ENCODE measurements around the gene BRSK2.

Gene BRSK2

DNA sequence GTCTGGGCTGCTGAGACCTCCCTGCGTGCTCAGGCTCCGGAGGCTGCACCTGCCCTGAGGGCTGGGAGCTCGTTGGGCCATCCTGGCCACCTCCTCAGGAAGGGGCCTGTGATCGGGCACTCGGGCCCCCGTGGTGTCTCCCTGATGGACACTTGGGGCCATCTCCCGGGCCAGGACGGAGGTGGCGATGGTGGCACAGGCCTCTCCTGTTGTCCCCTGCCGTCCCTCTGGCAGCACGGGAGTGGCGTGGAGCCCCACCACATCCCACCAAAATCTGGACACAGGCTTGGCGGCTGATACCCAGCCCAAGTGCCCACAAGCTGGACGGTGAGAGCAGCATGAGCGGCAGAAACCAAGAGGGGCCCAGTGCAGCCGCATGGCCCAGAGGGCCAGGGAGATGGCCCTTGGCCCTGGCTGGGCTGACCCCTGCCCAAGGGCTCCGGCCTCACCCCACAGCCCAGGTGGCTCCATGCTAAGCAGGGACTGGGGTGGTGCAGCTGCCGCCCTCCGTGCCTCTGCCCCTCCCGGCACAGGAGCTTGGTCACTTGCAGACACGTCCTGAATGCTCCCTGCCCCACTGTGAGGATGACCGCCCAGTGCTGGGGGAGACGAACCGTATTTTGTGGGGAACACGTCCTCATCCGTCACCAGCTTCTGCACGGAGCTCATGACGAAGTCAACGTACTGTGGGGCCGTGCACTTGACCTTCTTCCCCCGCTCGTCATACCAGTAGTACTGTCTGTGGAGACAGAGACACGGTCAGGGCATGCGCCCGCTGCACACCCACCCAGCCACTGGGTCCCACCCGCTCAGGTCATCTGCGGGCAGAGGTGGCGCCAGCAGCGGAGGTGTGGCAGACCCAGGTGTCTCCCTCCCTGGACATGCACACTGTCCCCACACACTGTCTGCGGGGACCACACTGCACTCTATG is 81.2 kb downstream of the BRSK2 start:
- no peak for DNase-seq

DNA sequence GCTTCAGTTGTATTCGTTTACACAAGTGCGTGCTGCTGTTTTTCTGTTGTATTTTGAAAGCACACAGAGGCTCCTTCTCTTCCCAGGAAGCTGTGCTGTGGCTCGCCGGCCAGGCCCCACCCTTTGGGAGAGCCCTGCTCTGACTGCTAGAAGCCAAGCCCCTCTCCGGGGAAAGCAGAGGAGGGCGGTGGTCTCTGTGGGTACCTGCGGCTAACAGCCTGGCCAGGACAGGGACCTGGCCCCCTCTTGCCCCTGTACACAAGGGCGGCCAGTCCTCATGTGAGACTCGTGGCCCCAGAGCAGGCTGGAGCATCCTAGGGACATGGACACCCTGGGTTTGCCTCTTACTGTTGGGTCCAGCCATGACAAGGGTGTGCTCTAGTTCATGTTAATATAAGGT is 82.0 kb downstream of the BRSK2 start:
- no peak for DNase-seq

DNA sequence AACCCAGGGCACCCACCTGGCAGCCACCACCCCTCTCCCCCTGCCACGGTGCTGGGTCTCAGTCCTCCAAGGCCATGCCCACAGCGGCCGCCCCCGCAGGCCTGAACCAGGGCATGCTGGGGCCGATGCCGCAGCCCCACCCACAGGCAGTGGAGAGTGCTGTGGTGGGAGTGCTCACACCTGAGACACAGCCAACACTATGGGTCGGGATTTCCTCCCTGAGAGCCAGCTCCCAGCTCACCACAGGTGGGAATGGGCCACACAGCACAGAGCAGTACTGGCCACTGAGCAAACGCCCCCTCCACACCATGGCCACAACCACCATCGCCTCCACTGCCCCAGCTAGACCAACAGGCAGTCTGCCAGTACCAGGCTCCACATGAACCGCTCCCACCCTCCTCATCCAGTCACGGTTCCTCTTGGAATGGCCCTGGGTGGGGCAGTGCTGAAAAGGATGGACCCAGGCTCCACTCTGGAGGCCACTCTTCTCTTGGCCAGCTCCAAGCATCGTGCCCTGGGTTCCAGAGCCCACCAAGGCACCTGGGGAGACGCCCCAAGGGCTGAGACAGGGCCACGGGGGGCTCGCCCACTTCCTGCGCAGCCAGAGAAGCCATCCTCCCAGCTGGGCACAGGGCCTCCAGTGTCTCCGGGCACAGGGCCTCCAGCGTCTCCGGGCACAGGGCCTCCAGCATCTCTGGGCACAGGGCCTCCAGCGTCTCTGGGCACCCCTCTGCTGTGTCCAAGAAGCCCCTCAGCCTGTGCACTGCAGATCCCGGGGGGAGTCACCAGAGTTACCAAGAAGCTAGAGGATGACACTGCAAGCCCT is 82.7 kb downstream of the BRSK2 start:
- DNase-seq, result no peak

DNA sequence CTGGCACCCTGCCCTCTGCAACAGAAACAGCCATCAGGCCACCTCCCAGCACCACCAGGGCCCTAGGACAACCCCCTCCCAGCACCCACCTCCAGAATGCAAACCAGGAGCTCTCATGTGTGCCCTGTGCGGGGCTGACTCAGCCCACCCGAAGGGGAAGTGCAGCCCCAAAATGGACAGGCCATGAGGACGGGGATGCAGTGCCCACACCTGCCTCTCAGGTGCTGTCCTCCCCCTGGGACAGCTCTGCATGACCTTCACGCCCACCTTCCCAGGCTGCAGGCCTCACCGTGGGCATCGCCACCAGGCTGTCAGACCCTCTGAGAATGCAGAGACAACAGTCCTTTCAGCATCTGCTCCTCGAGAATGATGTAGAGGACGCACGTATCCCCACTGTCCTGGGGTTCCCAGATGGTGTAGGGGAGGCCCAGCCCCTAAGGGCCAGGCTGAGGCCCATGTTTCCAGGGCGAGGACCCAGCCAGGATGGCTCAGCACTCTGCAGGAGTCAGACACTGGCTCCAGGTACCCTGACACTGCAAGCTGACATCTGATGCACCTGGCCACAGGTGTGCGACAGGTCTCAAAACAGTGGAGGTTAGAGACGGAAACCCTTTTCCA is 83.4 kb downstream of the BRSK2 start:
- no peak for DNase-seq

DNA sequence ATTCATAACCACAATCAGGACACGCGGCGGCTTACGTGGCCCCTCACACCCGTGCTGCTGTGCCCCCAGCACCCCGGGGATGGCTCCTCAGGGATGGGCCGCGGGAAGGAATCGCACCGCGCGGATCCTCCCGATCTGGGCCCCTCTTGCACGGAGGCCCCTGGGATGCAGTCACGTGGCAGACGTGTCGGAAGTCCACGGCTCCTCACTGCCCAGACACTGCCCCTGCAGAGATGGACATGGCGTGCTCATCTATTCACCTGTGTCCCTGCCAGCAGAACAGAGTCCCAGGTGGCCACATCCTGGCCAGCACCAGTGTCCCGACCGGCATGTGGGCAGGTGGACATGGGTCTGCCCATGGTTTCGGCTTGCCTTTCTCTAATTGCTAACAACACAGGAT is 84.1 kb downstream of the BRSK2 start:
- DNase-seq, result no peak

DNA sequence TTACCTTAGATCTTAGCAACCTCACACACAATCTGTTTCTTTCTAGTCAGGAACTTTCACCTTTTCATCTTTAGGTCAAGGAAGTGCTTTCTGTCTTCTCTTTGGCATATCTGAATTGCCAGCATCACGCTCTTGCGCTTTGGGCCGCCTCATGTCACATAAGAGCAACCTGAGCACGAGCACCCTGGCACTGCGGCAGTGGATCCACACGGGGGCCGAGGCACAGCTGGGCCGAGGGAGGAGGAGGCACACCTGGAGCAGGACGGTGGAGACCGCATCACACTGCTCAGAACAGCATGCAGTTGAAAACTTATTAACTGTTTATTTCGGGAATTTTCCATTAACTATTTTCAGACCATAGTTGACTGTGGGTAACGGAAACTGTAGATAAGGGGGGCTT is 86.1 kb downstream of the BRSK2 start:
- no peak for DNase-seq

DNA sequence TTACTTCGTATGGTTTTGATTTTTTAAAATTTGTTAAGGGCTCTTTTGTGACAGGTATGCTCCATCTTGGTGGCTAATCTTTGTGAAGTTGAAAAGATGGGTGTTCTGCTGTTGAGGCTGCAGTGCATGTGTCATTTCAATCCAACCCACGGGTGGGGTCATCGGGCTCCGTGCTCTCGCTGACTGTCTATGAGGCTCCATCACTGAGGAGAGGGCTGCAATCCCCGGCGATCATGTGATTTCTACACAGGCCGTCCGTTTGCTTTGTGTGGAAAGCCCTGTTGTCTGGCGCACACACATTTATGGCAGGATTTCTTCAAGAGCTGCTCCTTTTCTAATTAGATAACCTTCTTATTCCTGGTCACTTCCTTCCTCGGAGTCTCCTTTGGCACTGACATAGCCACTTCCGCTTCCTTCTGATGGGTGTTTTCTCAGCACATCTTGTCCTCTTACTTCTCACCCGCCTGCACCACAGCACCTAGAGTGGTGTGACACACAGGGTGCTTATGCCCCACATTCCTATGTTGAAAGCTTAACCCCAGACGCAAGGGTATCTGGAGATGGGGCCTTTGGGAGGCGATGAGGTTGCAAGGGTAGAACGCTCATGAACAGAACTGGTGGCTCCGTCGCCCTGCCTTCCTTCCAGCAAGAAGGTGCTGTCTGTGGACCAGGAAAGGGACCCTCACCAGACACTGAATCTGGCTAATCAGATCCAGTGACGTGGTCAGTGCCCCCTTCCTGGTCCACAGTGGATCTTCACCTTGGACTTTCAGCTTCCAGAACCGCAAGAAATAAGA is 87.4 kb downstream of the BRSK2 start:
- no peak for DNase-seq

DNA sequence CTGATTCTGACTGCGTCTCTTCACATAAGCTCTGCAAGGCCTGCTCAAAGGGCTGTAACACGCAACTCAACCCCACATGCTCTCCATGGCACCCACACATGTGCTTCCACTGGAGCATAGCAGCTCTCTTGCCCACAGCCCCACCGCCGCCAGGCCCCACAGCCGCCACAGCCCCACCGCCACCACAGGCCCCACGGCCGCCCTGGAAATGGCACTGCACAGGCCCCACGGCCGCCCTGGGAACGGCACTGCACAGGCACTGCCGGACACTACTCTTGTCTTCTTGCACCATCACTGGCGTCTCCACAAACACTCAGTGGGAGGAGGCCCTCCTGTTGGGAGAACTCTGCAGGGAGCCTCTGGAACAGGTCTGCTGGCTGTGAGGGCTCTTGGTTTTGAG is 88.3 kb downstream of the BRSK2 start:
- no peak for DNase-seq

DNA sequence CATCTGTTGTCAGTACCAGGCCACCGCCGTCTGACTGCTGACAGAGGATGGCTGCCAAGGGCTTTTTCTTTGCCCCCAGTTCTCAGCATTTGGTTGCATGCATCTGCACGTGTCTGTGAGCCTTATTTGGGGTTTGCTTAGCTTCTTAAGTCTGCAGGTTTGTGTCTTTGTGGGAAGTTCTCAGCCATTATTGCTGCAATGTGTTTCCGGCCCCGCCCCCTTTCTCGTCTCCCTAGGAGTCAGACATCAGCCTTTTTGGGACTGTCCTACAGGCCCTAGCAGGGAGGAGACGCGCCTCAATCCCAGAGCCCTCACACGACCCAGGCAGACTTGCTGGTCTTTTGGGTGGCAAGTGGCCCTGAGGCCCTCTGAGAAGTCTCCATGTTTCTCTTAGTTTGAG is 88.8 kb downstream of the BRSK2 start:
- no peak for DNase-seq

DNA sequence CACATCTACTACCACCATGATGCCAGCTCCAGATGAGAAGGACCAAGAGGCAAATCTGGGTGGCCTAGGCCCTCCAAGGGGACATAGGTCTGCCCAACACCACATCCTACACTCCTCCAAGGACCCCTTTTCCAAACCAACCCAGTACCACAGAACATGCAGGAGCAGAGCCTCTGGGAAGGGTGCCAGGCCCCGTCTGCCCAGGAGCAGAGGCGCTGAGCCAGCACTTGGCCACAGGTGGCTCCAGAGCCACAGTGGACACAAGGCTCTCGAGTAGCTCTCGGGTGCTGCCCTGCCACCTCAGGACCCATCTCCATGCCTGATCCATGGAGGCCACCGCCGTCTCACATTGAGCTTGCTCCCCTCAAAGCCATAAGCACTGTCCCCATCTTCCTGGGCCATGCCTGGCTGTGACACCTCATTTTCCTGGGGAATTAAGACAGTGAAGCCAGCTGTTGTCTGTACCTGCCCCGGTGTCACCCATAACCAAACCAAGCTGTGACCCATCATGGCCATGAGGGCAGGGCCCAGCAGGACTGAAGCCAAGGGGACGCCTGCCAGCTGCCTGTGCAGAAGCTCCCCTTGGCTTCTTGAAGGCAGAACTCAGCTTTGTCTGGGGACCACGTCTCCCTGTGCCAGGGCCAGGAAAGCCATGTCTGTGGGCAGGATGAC is 89.4 kb downstream of the BRSK2 start:
- no peak for DNase-seq

DNA sequence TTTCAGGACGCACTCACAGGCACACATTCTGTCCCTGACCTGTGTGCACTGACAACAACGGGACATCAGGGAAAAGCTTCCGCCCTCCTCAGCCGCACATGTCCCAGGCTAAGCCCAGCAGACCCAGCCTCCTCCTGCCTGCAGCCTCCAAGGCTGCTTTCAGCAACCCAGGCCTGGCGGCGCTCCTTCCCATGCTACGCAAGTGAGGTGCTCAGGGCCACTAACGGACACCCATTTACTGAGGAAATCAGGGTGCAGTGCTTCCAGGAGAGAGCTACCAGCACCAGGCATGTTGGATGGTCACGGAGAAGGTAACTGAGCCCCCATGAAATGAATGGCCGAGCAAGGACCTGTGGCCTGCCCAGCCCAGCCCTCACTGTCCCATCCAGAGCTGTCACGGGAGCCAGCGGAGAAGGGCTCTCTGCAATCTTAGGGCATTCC is 90.0 kb downstream of the BRSK2 start:
- DNase-seq, result no peak

DNA sequence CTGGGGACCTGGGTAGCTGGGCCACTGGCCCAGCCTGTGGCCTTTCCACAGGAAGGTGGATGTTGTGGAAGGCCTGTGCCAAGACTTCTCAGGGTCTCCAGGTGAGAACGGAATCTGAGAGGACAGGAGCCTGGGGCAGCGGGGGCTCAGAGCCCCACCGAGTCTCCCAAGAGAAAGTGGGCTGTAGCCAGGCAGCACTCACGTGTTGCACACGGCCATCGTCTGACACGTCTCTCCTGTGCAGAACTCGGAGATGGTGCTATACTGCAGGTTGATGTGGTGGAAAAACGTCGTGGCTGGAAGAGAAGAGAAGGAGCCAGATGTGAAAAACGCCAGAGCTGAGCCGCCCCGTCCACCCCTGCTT is 90.4 kb downstream of the BRSK2 start:
- DNase-seq, result no peak

DNA sequence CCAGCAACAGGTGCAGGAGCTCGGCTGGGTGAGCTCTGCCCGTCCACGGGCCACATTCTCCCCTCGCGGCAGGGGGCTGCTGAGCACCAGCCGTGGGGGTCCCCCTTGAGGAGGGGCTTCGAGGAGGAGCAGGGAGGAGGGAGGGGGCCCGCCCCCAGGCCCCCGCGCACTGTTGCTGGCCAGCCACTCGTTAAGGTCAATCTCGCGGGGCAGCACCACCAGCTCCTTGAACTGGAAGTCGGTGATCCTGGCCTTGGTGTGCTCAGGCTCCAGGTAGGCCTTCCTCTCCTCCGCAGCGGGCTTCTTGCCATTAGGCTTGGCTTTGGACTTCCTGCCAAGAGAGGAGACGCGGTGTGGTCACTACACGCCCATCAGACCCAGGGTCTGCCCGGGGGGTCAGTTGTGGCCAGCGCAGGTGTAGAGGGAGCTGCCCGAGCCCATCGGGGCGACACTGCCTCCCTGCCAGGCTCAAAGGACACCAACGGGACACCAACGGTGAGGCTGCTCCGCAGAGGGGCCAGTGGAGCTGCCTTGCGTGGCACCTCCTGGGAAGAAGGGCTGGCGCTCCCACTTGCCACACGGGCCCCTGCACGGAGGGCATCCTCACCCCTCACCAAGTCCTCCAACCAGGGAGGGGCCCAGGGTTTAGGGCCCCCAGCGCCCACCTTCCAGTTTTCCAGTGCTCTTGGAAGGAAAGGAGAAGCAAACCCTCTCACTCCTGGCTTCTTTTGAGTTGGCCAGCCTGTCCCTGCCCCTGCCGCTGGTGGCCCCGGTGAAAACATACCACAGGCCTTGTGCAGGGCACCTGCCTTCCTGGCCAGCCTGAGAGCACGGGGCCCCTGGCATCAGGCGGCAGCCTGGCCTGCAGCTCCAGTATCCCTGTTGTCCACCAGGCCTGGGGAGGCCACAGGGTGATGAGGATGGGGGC is 91.1 kb downstream of the BRSK2 start:
- no peak for DNase-seq

DNA sequence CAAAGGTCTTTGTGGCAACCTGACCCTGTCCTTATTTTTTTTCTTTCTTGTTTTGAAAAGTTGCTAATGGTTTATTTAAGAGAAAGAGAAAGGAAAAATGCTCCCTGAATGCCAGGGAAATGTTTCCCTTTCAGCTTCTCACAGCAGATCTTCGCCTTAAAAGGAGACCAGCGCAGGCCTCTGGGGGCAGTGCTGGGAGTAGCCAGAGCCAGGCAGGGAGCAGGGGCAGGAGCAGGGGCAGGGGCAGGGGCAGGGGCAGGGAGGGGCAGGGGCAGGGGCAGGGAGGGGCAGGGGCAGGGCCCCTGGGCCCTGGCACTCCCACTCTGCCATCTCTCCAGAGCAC is 91.7 kb downstream of the BRSK2 start:
- no peak for DNase-seq

DNA sequence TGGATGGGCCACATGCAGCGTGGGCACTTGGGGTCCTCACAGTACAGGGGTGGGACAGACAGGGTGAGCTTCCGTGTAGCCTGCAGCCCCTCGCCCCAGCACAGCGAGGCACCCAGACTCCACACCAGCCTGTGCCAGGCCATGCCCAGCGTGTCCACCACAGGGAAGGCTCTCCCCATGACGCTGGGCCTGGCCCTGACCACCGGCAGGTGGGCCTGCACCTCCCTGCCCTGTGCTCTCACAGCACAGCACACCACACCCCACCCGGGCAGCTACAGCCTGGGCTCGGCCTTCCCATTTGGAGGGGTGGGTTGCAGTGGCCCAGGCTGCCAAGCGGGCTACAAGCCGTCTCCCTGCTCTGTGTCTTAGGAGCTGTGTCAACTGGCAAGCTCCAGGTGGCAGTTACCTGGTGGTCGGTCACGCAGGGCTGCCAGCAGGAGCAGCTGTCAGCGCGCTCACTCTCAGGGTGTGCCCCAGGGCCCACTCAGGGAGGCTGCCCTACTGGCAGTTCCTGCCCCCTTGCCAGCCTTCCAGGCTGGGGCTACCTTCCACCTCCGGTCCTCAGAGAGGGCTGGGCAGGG is 92.2 kb downstream of the BRSK2 start:
- DNase-seq, result no peak

DNA sequence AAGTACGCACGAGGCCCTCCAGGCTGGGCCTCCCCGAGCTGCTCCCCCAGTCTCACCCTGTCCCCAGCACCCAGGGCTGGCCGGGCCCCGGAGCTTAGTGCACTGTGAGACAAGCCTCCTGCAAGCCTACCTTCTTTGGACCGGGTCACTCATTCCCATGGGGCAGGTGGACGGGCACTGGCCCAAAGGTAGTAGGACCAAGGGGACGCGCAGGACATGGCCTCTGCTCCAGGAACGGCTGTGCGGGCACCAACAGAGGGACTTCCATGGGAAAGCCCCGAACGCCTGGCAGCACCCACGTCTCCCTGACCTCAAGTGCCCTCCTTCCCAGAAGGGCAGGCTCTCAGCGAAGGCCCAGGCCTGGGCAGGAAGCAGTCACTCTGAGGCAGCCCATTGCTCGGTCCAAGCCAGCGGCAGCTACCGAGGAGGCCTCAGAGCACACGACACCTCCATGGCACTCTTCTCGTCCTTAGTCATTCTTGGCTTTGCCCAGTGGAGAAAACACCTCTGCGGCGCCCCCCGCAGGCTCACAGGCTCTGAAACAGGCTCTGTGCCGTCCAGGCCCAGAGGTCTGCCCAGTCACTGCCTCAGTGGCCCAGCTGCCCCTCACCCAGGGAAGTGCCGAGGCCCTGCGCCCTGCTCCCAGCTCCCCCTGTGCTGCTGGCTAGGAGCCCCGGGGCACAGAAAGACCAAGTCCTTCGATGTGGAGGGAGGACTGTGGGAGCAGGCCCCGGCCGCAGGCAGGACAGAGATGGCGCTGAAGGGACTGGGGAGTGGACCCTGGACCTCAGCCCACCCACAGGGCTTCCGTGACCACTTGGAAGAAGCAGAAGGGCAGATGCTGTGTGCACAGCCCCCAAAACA is 93.1 kb downstream of the BRSK2 start:
- no peak for DNase-seq

DNA sequence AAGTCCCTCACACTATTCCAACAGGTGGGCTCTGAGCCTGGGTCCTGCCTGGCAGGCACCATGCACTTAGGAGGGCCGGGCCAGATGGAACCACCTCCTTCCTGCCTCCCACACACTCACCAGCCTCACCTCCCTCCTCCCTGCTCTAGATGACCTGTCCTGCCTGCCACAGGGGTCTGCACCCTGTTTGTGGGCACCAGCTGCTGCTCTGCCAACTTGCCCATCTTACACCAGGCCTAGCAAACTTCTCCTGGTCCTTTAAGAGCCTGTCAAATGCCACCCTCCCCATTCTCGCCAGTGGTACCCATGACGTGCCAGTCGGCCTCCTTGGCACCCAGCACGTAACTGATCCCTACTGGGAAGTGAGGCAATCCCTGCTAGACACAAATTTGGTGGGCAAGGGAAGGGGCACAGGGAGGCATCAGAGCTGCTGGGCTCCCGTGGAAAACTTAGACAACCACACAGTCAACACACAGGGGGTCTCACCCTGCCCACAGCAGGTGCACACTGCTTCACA is 93.8 kb downstream of the BRSK2 start:
- DNase-seq, result no peak

DNA sequence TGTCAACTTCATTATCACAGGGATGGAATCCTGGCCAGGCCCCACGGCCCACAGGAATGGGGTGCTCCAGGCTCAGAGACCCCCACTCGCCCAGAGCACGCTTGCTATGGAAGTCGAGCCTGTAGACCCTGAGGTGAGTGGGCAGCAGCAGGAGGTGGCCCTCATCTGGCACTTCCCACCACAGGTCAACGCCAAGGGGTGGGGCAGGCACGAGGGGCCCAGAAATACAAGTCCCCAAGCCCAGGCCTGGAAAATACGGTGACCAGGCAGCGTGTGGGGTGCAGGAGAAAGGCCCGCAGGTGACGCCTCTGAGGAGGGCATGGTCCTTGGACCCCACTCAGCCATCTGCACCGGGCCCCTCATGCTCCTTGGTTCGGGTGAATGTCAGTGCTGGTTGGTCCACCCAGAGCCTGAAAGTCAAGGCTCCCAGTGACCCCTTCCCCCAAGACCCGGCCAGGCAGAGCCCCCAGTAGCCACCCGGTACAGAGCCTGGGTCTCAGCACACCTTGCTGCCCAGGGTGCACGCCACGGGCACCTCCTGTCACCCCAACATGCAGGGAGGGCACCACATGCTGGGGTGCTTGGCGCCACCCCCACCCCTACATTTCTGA is 94.4 kb downstream of the BRSK2 start:
- DNase-seq, result no peak

Measured in NCI-H1436 treated with DMSO at 0.1 percent for 48 hours (cell line).